CD14-positive monocyte (primary cell): ENCODE data around the gene LY6G6D. TPM values are rescaled to one million over a fixed set of nuclear protein-coding genes. Genes with fewer than 3 reads are reported as not detected.

Experiments used
- DNase-seq, 3 donors: peaks; one replicate each; pipeline ENCODE4 v3.0.0-alpha.2; 2011 to 2022
- H2AFZ ChIP-seq: 2 replicates; pipeline ENCODE4 v1.6.0; 2012; ENCODE audit warnings: mild to moderate bottlenecking, low read depth, low read length, inconsistent platforms; ENCODE audit not compliant: insufficient read depth, poor library complexity, severe bottlenecking
- H3K27ac ChIP-seq, 2 donors: 1 replicate in 1 of 2; 2 replicates in 1 of 2; pipeline ENCODE4 v1.5.1; 2012 to 2013; ENCODE audit warnings: low read length in 2 of 2, control low read depth in 1 of 2, inconsistent platforms in 1 of 2, low read depth in 1 of 2, mild to moderate bottlenecking in 1 of 2
- H3K27me3 ChIP-seq, 2 donors: one replicate each; pipeline versions ENCODE4 v1.6.0 to v1.6.1; 2011 to 2013; ENCODE audit warnings: low read length in 2 of 2; ENCODE audit not compliant: control insufficient read depth in 2 of 2, insufficient read depth in 2 of 2
- H3K36me3 ChIP-seq, 2 donors: replicated peaks in 1 of 2; 1 replicate in 1 of 2; 2 replicates in 1 of 2; pipeline versions ENCODE4 v1.5.1 to v1.6.1; 2012 to 2013; ENCODE audit warnings: low read length in 2 of 2, control low read depth in 1 of 2, inconsistent platforms in 1 of 2, mild to moderate bottlenecking in 1 of 2; ENCODE audit not compliant: insufficient read depth in 2 of 2, control insufficient read depth in 1 of 2
- H3K4me1 ChIP-seq, 2 donors: 1 replicate in 1 of 2; 2 replicates in 1 of 2; pipeline versions ENCODE4 v1.5.1 to v1.6.1; 2012 to 2013; ENCODE audit warnings: low read length in 2 of 2, control low read depth in 1 of 2, inconsistent platforms in 1 of 2, mild to moderate bottlenecking in 1 of 2, moderate library complexity in 1 of 2; ENCODE audit not compliant: insufficient read depth in 2 of 2, control insufficient read depth in 1 of 2
- H3K4me2 ChIP-seq: replicated peaks from 2 replicates; pipeline ENCODE3; 2012; ENCODE audit warnings: low read length, moderate library complexity, mild to moderate bottlenecking; ENCODE audit not compliant: poor library complexity, severe bottlenecking; ENCODE audit errors: extremely low read depth
- H3K4me3 ChIP-seq, 3 experiments: fragments of 200-600 bp in 1 of 3; sonication (generic) in 1 of 3; replicated peaks in 1 of 3; 1 replicate in 2 of 3; 2 replicates in 1 of 3; pipeline ENCODE4 v1.5.1; 2011 to 2013; ENCODE audit warnings: low read length in 3 of 3, mild to moderate bottlenecking in 3 of 3, control low read depth in 2 of 3, low read depth in 2 of 3, inconsistent platforms in 1 of 3, moderate library complexity in 1 of 3
- H3K79me2 ChIP-seq: 2 replicates; pipeline ENCODE4 v1.6.0; 2012; ENCODE audit warnings: mild to moderate bottlenecking, control low read depth, inconsistent platforms, low read length, moderate library complexity; ENCODE audit not compliant: insufficient read depth
- H3K9ac ChIP-seq: 2 replicates; pipeline ENCODE4 v1.6.0; 2017; ENCODE audit warnings: low read length, mild to moderate bottlenecking; ENCODE audit not compliant: insufficient read depth, poor library complexity, severe bottlenecking
- H3K9me3 ChIP-seq, 2 donors: replicated peaks in 1 of 2; 1 replicate in 1 of 2; 2 replicates in 1 of 2; pipeline versions ENCODE4 v1.5.1 to v1.6.1; 2012 to 2013; ENCODE audit warnings: low read length in 2 of 2, control low read depth in 1 of 2; ENCODE audit not compliant: control insufficient read depth in 1 of 2, insufficient read depth in 1 of 2
- H4K20me1 ChIP-seq: 2 replicates; pipeline ENCODE4 v1.6.0; 2012; ENCODE audit warnings: mild to moderate bottlenecking, low read length, control low read depth, moderate library complexity; ENCODE audit not compliant: insufficient read depth
- H3K27ac Mint-ChIP-seq, 7 donors: one replicate each; pipeline ENCODE4 v1.8.0; 2020; ENCODE audit warnings: mild to moderate bottlenecking in 7 of 7, mixed read lengths in 7 of 7, moderate library complexity in 6 of 7, inconsistent platforms in 2 of 7
- H3K27me3 Mint-ChIP-seq, 3 donors: one replicate each; pipeline ENCODE4 v1.8.0; 2021 to 2022; ENCODE audit warnings: low read depth in 3 of 3, mild to moderate bottlenecking in 3 of 3, mixed read lengths in 3 of 3, moderate library complexity in 3 of 3, inconsistent platforms in 1 of 3
- H3K36me3 Mint-ChIP-seq, 2 donors: one replicate each; pipeline ENCODE4 v1.8.0; 2020; ENCODE audit warnings: mixed read lengths in 2 of 2, inconsistent platforms in 1 of 2, mild to moderate bottlenecking in 1 of 2
- H3K4me1 Mint-ChIP-seq: one replicate; pipeline ENCODE4 v1.8.0; 2020; ENCODE audit warnings: mild to moderate bottlenecking, mixed read lengths
- H3K4me3 Mint-ChIP-seq, 2 donors: one replicate each; pipeline ENCODE4 v1.8.0; 2020; ENCODE audit warnings: mild to moderate bottlenecking in 2 of 2, mixed read lengths in 2 of 2, moderate library complexity in 1 of 2
- H3K9me3 Mint-ChIP-seq, 7 donors: one replicate each; pipeline ENCODE4 v1.8.0; 2020 to 2022; ENCODE audit warnings: mixed read lengths in 7 of 7, mild to moderate bottlenecking in 6 of 7, moderate library complexity in 6 of 7, inconsistent platforms in 2 of 7
- CTCF ChIP-seq: fragments of 200-600 bp; IDR thresholded peaks from one replicate; pipeline ENCODE4 v1.8.0; 2022; ENCODE audit warnings: antibody characterized with exemption, mild to moderate bottlenecking
- WGBS: methylation state at CpG from one replicate; pipeline ENCODE4 v1.1.5; 2013; ENCODE audit warnings: missing lambda C conversion rate; ENCODE audit not compliant: insufficient coverage; 5-methylcytosine and 5-hydroxymethylcytosine counted together
- intact Hi-C, 2 donors: fragments of 100-400 bp; cut with micrococcal nuclease; formaldehyde crosslinking; loops; one replicate each; pipeline versions ENCODE4 v1.15.0 to v1.15.1; 2023
- polyA plus RNA-seq, 3 donors: library from polyadenylated mRNA; depleted of rRNA in 1 of 3; unstranded in 2 of 3; stranded (reverse) in 1 of 3; fragments of 300-500 nt in 2 of 3; fragments of >200 nt in 1 of 3; fragmentation: Illumina TruSeq in 2 of 3; gene quantifications; 1 replicate in 2 of 3; 2 replicates in 1 of 3; pipeline ENCODE4 v1.2.3, GENCODE V29; 2012 to 2021

Gene LY6G6D
- polyA plus RNA-seq, 3 donors, result not detected

GRCh38 chr6:31691564-31692108 lies 23.5 kb upstream of the LY6G6D start:
- TF ChIP-seq CTCF, result no peak
- no peak for DNase-seq
- H3K4me3 ChIP-seq, result no peak overlapping the region
- Mint-ChIP-seq H3K36me3 (peaks cover 82 to 94% of the 10 kb centered on the region in 2 donors), H3K9me3 (no peaks in the 10 kb centered on the region), H3K27me3 (peaks cover 0 to 5% (median 1%) of the 10 kb centered on the region in 3 donors), H3K4me1 (peaks cover 14% of the 10 kb centered on the region), H3K4me3 (no peak overlapping the region), H3K27ac (peak overlapping the region in 2 of 7 donors; percentile 46 to 63)
- intact Hi-C loops, result no loop called here
- 97% methylated on average over 5 of the region's 12 CpGs for WGBS
- peaks cover 9 to 10% of the 10 kb centered on the region in 2 donors for H3K4me1 ChIP-seq
- no peak overlapping the region for H3K4me2 ChIP-seq
- peaks cover 89 to 98% of the 10 kb centered on the region in 2 donors for H3K36me3 ChIP-seq
- H3K79me2 ChIP-seq, result peaks cover 7% of the 10 kb centered on the region
- H3K9me3 ChIP-seq, result no peaks in the 10 kb centered on the region
- H4K20me1 ChIP-seq, result peaks cover 26% of the 10 kb centered on the region
- H3K27ac ChIP-seq, result no peak overlapping the region
- H2AFZ ChIP-seq, result no peak overlapping the region
- H3K27me3 ChIP-seq, result no peaks in the 10 kb centered on the region
- H3K9ac ChIP-seq, result no peak overlapping the region

- no peak overlapping the region for H3K9ac ChIP-seq
- H3K36me3 Mint-ChIP-seq, result peaks cover 82 to 94% of the 10 kb centered on the region in 2 donors
- no peak for TF ChIP-seq CTCF
- H3K36me3 ChIP-seq, result peaks cover 85 to 98% of the 10 kb centered on the region in 2 donors
- H3K4me3 Mint-ChIP-seq, result no peak overlapping the region
- H3K4me1 ChIP-seq, result peaks cover 9 to 10% of the 10 kb centered on the region in 2 donors
- no peak overlapping the region for H2AFZ ChIP-seq
- no peaks in the 10 kb centered on the region for H3K9me3 ChIP-seq
- H3K27ac ChIP-seq, result no peak overlapping the region
- no peaks in the 10 kb centered on the region for H3K9me3 Mint-ChIP-seq
- DNase-seq, result no peak
- H4K20me1 ChIP-seq, result peaks cover 29% of the 10 kb centered on the region
- H3K4me3 ChIP-seq, result no peak overlapping the region
- intact Hi-C loops, result no loop called here
- peaks cover 0 to 3% (median 1%) of the 10 kb centered on the region in 3 donors for H3K27me3 Mint-ChIP-seq
- peaks cover 8% of the 10 kb centered on the region for H3K79me2 ChIP-seq
- no peak overlapping the region for H3K4me2 ChIP-seq
- peak overlapping the region in 1 of 7 donors; percentile 63 for H3K27ac Mint-ChIP-seq
- 90% methylated on average over 2 of the region's 4 CpGs for WGBS
- H3K4me1 Mint-ChIP-seq, result peaks cover 15% of the 10 kb centered on the region
- no peaks in the 10 kb centered on the region for H3K27me3 ChIP-seq
Measured at GRCh38 chr6:31692353-31692752, 22.8 kb upstream of the LY6G6D start.
